ENCODE measurements around the gene SAPCD2.
A peak's percentile ranks its signal among the peaks of the same experiment; 100 is the strongest.

SAPCD2 gene

DNA sequence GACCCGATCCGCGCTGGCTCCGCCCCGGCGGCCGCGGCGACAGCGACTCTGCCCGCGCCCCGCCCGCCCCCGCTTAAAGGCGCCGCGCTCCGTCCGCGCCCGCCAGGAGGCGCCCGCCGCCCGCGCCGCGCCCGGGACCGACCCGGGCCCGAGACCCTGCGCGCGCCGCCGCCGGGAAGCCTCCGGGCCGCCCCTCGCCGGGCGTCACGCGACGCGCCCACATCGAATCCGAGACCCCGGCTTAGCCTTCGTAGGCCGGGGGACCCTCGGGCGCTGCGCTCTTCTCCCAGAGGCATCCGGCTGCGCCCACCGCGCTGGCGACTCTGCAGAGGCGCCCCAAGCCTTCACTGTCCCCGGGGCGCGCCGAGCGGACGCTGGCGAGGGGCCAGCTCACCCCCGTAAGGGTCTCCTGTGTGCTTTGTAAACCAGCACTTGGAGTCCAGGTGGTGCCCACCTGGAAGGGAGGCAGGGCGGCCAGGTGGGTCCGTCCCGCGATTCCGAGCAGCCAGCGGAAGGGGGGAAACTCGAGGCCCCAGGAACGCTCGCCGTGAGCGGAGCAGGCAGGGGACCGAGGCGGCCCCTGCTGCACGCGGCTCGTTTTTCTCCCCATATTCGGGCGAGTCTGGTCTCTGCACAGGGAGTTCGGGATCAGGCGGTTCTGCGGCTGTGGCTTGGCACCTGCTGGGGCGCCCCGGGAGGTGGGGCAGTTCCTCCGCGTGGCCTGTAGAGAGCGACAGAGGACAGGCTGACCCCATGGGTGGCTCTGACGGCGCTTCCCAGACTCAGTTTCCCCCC lies 41.9 kb downstream of the SAPCD2 start:
- H3K9ac ChIP-seq (ENCODE audit: low read depth, low read length) = peak overlapping the region; percentile 34
- peaks cover 9% of the 10 kb centered on the region for H3K27me3 ChIP-seq (ENCODE audit: control insufficient read depth, insufficient read depth, low read length)
- H3K4me2 ChIP-seq (ENCODE audit: low read length) = peak overlapping the region; percentile 91
- peaks cover 42% of the 10 kb centered on the region for H3K4me1 ChIP-seq (ENCODE audit: control insufficient read depth, insufficient read depth, low read length)
- H3K9me3 ChIP-seq (replicated peaks; ENCODE audit: low read length) = no peaks in the 10 kb centered on the region
- no peaks in the 10 kb centered on the region for H3K36me3 ChIP-seq (ENCODE audit: insufficient read depth, low read length)
- H3K4me3 ChIP-seq (ENCODE audit: low read length) = peak overlapping the region; percentile 71

GRCh38 chr9:137027369-137028262 lies 42.7 kb downstream of the SAPCD2 start, which contains the start of gene ABCA2:
TSS of gene ABCA2 (minus strand) at chr9:137028237. CDS start at chr9:137028140, 97 bp downstream.
- peaks cover 49% of the 10 kb centered on the region for H3K4me1 ChIP-seq (ENCODE audit: control insufficient read depth, insufficient read depth, low read length)

GRCh38 chr9:137026828-137027227 lies 43.5 kb downstream of the SAPCD2 start:
- H3K9ac ChIP-seq (ENCODE audit: low read depth, low read length) = no peak overlapping the region
- peaks cover 49% of the 10 kb centered on the region for H3K4me1 ChIP-seq (ENCODE audit: control insufficient read depth, insufficient read depth, low read length)
- H3K4me2 ChIP-seq (ENCODE audit: low read length) = peak overlapping the region; percentile 91
- H3K36me3 ChIP-seq (ENCODE audit: insufficient read depth, low read length) = no peaks in the 10 kb centered on the region
- no peaks in the 10 kb centered on the region for H3K9me3 ChIP-seq (replicated peaks; ENCODE audit: low read length)
- peak overlapping the region; percentile 71 for H3K4me3 ChIP-seq (ENCODE audit: low read length)
- H3K27me3 ChIP-seq (ENCODE audit: control insufficient read depth, insufficient read depth, low read length) = peaks cover 6% of the 10 kb centered on the region

More at GRCh38 chr9:137027369-137028262, 42.7 kb downstream of the SAPCD2 start, which contains the start of gene ABCA2:
- Histone ChIP-seq H3K9ac (ENCODE audit: low read depth, low read length) (peak within 1 kb of the TSS; percentile 49), H3K36me3 (ENCODE audit: insufficient read depth, low read length) (no peaks in the 10 kb centered on the region), H3K27me3 (ENCODE audit: control insufficient read depth, insufficient read depth, low read length) (peaks cover 6% of the 10 kb centered on the region), H3K4me2 (ENCODE audit: low read length) (peak within 1 kb of the TSS; percentile 91), H3K4me3 (ENCODE audit: low read length) (peak within 1 kb of the TSS; percentile 71), H3K9me3 (replicated peaks; ENCODE audit: low read length) (no peaks in the 10 kb centered on the region)

GRCh38 chr9:137026384-137026783 lies 44.0 kb downstream of the SAPCD2 start:
- Histone ChIP-seq H3K36me3 (ENCODE audit: insufficient read depth, low read length) (no peaks in the 10 kb centered on the region), H3K4me2 (ENCODE audit: low read length) (peak overlapping the region; percentile 91), H3K9me3 (replicated peaks; ENCODE audit: low read length) (no peaks in the 10 kb centered on the region), H3K27me3 (ENCODE audit: control insufficient read depth, insufficient read depth, low read length) (peaks cover 6% of the 10 kb centered on the region), H3K9ac (ENCODE audit: low read depth, low read length) (no peak overlapping the region), H3K4me3 (ENCODE audit: low read length) (no peak overlapping the region), H3K4me1 (ENCODE audit: control insufficient read depth, insufficient read depth, low read length) (peaks cover 49% of the 10 kb centered on the region)

GRCh38 chr9:137025517-137025966 lies 44.8 kb downstream of the SAPCD2 start:
- H3K9ac ChIP-seq (ENCODE audit: low read depth, low read length) = no peak overlapping the region
- H3K27me3 ChIP-seq (ENCODE audit: control insufficient read depth, insufficient read depth, low read length) = no peaks in the 10 kb centered on the region
- peaks cover 44% of the 10 kb centered on the region for H3K4me1 ChIP-seq (ENCODE audit: control insufficient read depth, insufficient read depth, low read length)
- no peak overlapping the region for H3K4me3 ChIP-seq (ENCODE audit: low read length)
- no peaks in the 10 kb centered on the region for H3K9me3 ChIP-seq (replicated peaks; ENCODE audit: low read length)
- H3K4me2 ChIP-seq (ENCODE audit: low read length) = peak overlapping the region; percentile 40
- H3K36me3 ChIP-seq (ENCODE audit: insufficient read depth, low read length) = no peaks in the 10 kb centered on the region

DNA sequence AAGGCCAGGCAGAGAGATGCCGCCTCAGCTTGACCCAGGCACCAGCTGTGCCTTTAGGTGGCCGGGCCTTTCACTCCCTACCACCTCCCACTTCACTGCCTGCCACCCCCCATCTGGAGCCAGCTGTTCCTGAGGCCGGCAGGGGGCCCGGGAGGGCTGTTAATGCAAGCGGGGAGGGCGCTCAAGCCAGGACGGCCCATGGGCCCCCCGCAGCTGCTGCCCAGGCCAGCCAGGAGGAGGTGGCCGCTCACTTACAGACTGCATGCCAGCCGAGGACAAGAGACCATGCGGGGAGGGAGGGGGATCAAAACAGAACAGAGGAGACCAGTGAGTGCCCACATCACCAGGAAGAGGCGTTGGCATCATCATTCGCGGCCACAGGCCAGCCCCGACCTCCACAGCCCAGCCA lies 46.8 kb downstream of the SAPCD2 start:
- Histone ChIP-seq H3K4me2 (ENCODE audit: low read length) (no peak overlapping the region), H3K27me3 (ENCODE audit: control insufficient read depth, insufficient read depth, low read length) (no peaks in the 10 kb centered on the region), H3K9ac (ENCODE audit: low read depth, low read length) (no peak overlapping the region), H3K4me3 (ENCODE audit: low read length) (no peak overlapping the region), H3K36me3 (ENCODE audit: insufficient read depth, low read length) (no peaks in the 10 kb centered on the region), H3K9me3 (replicated peaks; ENCODE audit: low read length) (no peaks in the 10 kb centered on the region), H3K4me1 (ENCODE audit: control insufficient read depth, insufficient read depth, low read length) (peaks cover 37% of the 10 kb centered on the region)

GRCh38 chr9:137023157-137023556 lies 47.2 kb downstream of the SAPCD2 start:
- Histone ChIP-seq H3K27me3 (ENCODE audit: control insufficient read depth, insufficient read depth, low read length) (no peaks in the 10 kb centered on the region), H3K9ac (ENCODE audit: low read depth, low read length) (no peak overlapping the region), H3K4me3 (ENCODE audit: low read length) (no peak overlapping the region), H3K4me1 (ENCODE audit: control insufficient read depth, insufficient read depth, low read length) (peaks cover 33% of the 10 kb centered on the region), H3K4me2 (ENCODE audit: low read length) (no peak overlapping the region), H3K36me3 (ENCODE audit: insufficient read depth, low read length) (no peaks in the 10 kb centered on the region), H3K9me3 (replicated peaks; ENCODE audit: low read length) (no peaks in the 10 kb centered on the region)

- Histone ChIP-seq H3K27me3 (ENCODE audit: control insufficient read depth, insufficient read depth, low read length) (no peaks in the 10 kb centered on the region), H3K4me1 (ENCODE audit: control insufficient read depth, insufficient read depth, low read length) (peaks cover 33% of the 10 kb centered on the region), H3K4me3 (ENCODE audit: low read length) (no peak overlapping the region), H3K9me3 (replicated peaks; ENCODE audit: low read length) (no peaks in the 10 kb centered on the region), H3K9ac (ENCODE audit: low read depth, low read length) (no peak overlapping the region), H3K4me2 (ENCODE audit: low read length) (no peak overlapping the region), H3K36me3 (ENCODE audit: insufficient read depth, low read length) (no peaks in the 10 kb centered on the region)
Measured at GRCh38 chr9:137022662-137023008, 47.7 kb downstream of the SAPCD2 start.

GRCh38 chr9:137021979-137022661 lies 48.2 kb downstream of the SAPCD2 start:
- no peaks in the 10 kb centered on the region for H3K9me3 ChIP-seq (replicated peaks; ENCODE audit: low read length)
- peaks cover 28% of the 10 kb centered on the region for H3K4me1 ChIP-seq (ENCODE audit: control insufficient read depth, insufficient read depth, low read length)
- no peak overlapping the region for H3K4me2 ChIP-seq (ENCODE audit: low read length)
- no peak overlapping the region for H3K4me3 ChIP-seq (ENCODE audit: low read length)
- H3K9ac ChIP-seq (ENCODE audit: low read depth, low read length) = no peak overlapping the region
- H3K27me3 ChIP-seq (ENCODE audit: control insufficient read depth, insufficient read depth, low read length) = no peaks in the 10 kb centered on the region
- H3K36me3 ChIP-seq (ENCODE audit: insufficient read depth, low read length) = peaks cover 3% of the 10 kb centered on the region

- no peak overlapping the region for H3K4me2 ChIP-seq (ENCODE audit: low read length)
- no peaks in the 10 kb centered on the region for H3K27me3 ChIP-seq (ENCODE audit: control insufficient read depth, insufficient read depth, low read length)
- no peak overlapping the region for H3K4me3 ChIP-seq (ENCODE audit: low read length)
- H3K4me1 ChIP-seq (ENCODE audit: control insufficient read depth, insufficient read depth, low read length) = peaks cover 22% of the 10 kb centered on the region
- peaks cover 5% of the 10 kb centered on the region for H3K36me3 ChIP-seq (ENCODE audit: insufficient read depth, low read length)
- no peaks in the 10 kb centered on the region for H3K9me3 ChIP-seq (replicated peaks; ENCODE audit: low read length)
- no peak overlapping the region for H3K9ac ChIP-seq (ENCODE audit: low read depth, low read length)
Measured at GRCh38 chr9:137021568-137021978, 48.8 kb downstream of the SAPCD2 start.

All from skeletal muscle satellite cell (primary cell).